AG08396 (cell line): ENCODE measurements around the gene MPPED2.

Source experiments
- DNase-seq: peaks from one replicate; pipeline ENCODE4 v3.0.0; 2012; ENCODE audit warnings: low spot score, mixed read lengths

Gene MPPED2

DNA sequence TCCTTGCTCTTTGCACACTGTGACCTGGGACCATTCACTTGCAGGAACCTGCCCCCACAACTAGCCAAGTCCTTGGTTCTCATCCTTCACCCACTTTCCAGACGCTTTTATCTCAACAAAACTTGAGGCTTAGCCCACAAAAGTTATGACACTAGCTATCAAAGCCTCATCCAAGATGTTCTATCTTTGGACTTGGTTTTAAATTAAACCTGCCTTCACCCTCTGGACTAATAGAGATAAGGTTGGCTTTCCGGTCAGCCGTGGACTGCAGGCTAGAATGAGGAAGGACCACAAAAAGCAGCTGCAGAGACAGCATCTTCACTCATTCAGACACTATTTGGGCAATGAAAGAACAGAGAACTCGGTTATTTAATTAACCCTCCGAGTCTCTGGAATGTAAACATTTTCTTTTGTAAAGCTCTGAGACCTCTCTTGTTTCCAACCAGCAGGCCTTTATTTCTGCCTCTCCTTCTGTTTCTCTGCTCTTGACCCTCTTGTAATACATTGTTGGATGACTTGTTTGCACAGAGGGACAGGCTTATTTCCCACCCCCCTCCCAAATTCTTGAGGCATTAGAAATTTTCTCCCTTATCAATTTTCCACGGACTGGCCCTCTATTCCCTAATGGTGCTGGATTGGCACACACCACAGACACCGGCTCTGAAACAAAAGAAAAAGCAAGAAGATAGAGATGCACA lies 221.9 kb downstream of the MPPED2 start:
- DNase-seq: no peak

DNA sequence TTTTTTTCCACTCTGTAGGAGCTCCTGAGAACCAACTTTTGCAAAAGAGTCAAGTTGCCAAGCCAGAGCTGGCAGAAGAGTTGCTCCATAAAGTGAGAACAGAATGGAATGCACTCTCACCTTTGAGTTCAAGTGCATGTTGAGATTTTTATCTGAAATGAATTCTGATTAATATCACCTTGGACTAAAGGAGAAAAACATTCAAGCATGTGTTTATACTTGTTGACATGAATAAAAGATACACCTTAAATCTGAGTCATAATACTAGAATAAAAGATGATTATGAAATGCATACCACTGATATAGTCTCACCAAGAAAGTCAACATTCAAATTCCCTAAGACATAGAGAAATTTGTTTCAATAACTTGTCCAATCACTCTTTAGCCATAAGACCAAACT lies 225.4 kb downstream of the MPPED2 start:
- DNase-seq: no peak
